Fibroblast of skin of back (primary cell): ENCODE data around the gene COL26A1.
"Not testable (repeated sequence)": the region's sequence is repeated elsewhere in the genome, so short reads cannot be mapped to it uniquely, and the experiment has no call there.

Source experiments
- DNase-seq: peaks from one replicate; pipeline ENCODE4 v3.0.0-alpha.2; 2013

The COL26A1 gene

GRCh38 chr7:101502466-101503098, 139.9 kb downstream of the COL26A1 start:
- no peak for DNase-seq

GRCh38 chr7:101505510-101505909, 142.8 kb downstream of the COL26A1 start:
- DNase-seq, result not testable (repeated sequence)

GRCh38 chr7:101506531-101506930, 143.9 kb downstream of the COL26A1 start:
- no peak for DNase-seq

GRCh38 chr7:101507327-101507726, 144.7 kb downstream of the COL26A1 start:
- no peak for DNase-seq

GRCh38 chr7:101507791-101508252, 145.1 kb downstream of the COL26A1 start:
- peak; percentile 54 for DNase-seq

- no peak for DNase-seq
Measured at GRCh38 chr7:101510297-101510696, 147.6 kb downstream of the COL26A1 start.

- DNase-seq, result no peak
Measured at GRCh38 chr7:101511965-101512364, 149.3 kb downstream of the COL26A1 start.

GRCh38 chr7:101516851-101517250, 154.2 kb downstream of the COL26A1 start:
- DNase-seq, result no peak

- DNase-seq, result no peak
Measured at GRCh38 chr7:101517304-101517703, 154.6 kb downstream of the COL26A1 start.

GRCh38 chr7:101518336-101518735, 155.7 kb downstream of the COL26A1 start:
- DNase-seq, result no peak

- DNase-seq, result peak; percentile 35
Measured at GRCh38 chr7:101519324-101520023, 156.8 kb downstream of the COL26A1 start.

- no peak for DNase-seq
Measured at GRCh38 chr7:101521430-101521925, 158.8 kb downstream of the COL26A1 start.

- no peak for DNase-seq
Measured at GRCh38 chr7:101522021-101522420, 159.3 kb downstream of the COL26A1 start.

GRCh38 chr7:101527844-101528667, 165.4 kb downstream of the COL26A1 start:
- DNase-seq, result peak; percentile 9

GRCh38 chr7:101529560-101529959, 166.9 kb downstream of the COL26A1 start:
- no peak for DNase-seq

GRCh38 chr7:101531726-101532357, 169.2 kb downstream of the COL26A1 start:
- DNase-seq, result no peak

GRCh38 chr7:101532400-101533102, 169.9 kb downstream of the COL26A1 start:
- no peak for DNase-seq

- no peak for DNase-seq
Measured at GRCh38 chr7:101533103-101533465, 170.4 kb downstream of the COL26A1 start.

- no peak for DNase-seq
Measured at GRCh38 chr7:101534015-101534803, 171.5 kb downstream of the COL26A1 start.

GRCh38 chr7:101534873-101535272, 172.2 kb downstream of the COL26A1 start:
- DNase-seq, result no peak

GRCh38 chr7:101535351-101535751, 172.7 kb downstream of the COL26A1 start:
- DNase-seq, result no peak
